CD14-positive monocyte (primary cell): ENCODE results near the gene PUDP. TPM values are rescaled to one million over a fixed set of nuclear protein-coding genes. Genes with fewer than 3 reads are reported as not detected.

Experiments
- DNase-seq, 3 donors: peaks; one replicate each; pipeline ENCODE4 v3.0.0-alpha.2; 2011 to 2022
- H2AFZ ChIP-seq: 2 replicates; pipeline ENCODE4 v1.6.0; 2012; ENCODE audit warnings: mild to moderate bottlenecking, low read depth, low read length, inconsistent platforms; ENCODE audit not compliant: insufficient read depth, poor library complexity, severe bottlenecking
- H3K27ac ChIP-seq, 2 donors: 1 replicate in 1 of 2; 2 replicates in 1 of 2; pipeline ENCODE4 v1.5.1; 2012 to 2013; ENCODE audit warnings: low read length in 2 of 2, control low read depth in 1 of 2, inconsistent platforms in 1 of 2, low read depth in 1 of 2, mild to moderate bottlenecking in 1 of 2
- H3K27me3 ChIP-seq, 2 donors: one replicate each; pipeline versions ENCODE4 v1.6.0 to v1.6.1; 2011 to 2013; ENCODE audit warnings: low read length in 2 of 2; ENCODE audit not compliant: control insufficient read depth in 2 of 2, insufficient read depth in 2 of 2
- H3K36me3 ChIP-seq, 2 donors: replicated peaks in 1 of 2; 1 replicate in 1 of 2; 2 replicates in 1 of 2; pipeline versions ENCODE4 v1.5.1 to v1.6.1; 2012 to 2013; ENCODE audit warnings: low read length in 2 of 2, control low read depth in 1 of 2, inconsistent platforms in 1 of 2, mild to moderate bottlenecking in 1 of 2; ENCODE audit not compliant: insufficient read depth in 2 of 2, control insufficient read depth in 1 of 2
- H3K4me1 ChIP-seq, 2 donors: 1 replicate in 1 of 2; 2 replicates in 1 of 2; pipeline versions ENCODE4 v1.5.1 to v1.6.1; 2012 to 2013; ENCODE audit warnings: low read length in 2 of 2, control low read depth in 1 of 2, inconsistent platforms in 1 of 2, mild to moderate bottlenecking in 1 of 2, moderate library complexity in 1 of 2; ENCODE audit not compliant: insufficient read depth in 2 of 2, control insufficient read depth in 1 of 2
- H3K4me2 ChIP-seq: replicated peaks from 2 replicates; pipeline ENCODE3; 2012; ENCODE audit warnings: low read length, moderate library complexity, mild to moderate bottlenecking; ENCODE audit not compliant: poor library complexity, severe bottlenecking; ENCODE audit errors: extremely low read depth
- H3K4me3 ChIP-seq, 3 experiments: fragments of 200-600 bp in 1 of 3; sonication (generic) in 1 of 3; replicated peaks in 1 of 3; 1 replicate in 2 of 3; 2 replicates in 1 of 3; pipeline ENCODE4 v1.5.1; 2011 to 2013; ENCODE audit warnings: low read length in 3 of 3, mild to moderate bottlenecking in 3 of 3, control low read depth in 2 of 3, low read depth in 2 of 3, inconsistent platforms in 1 of 3, moderate library complexity in 1 of 3
- H3K79me2 ChIP-seq: 2 replicates; pipeline ENCODE4 v1.6.0; 2012; ENCODE audit warnings: mild to moderate bottlenecking, control low read depth, inconsistent platforms, low read length, moderate library complexity; ENCODE audit not compliant: insufficient read depth
- H3K9ac ChIP-seq: 2 replicates; pipeline ENCODE4 v1.6.0; 2017; ENCODE audit warnings: low read length, mild to moderate bottlenecking; ENCODE audit not compliant: insufficient read depth, poor library complexity, severe bottlenecking
- H3K9me3 ChIP-seq, 2 donors: replicated peaks in 1 of 2; 1 replicate in 1 of 2; 2 replicates in 1 of 2; pipeline versions ENCODE4 v1.5.1 to v1.6.1; 2012 to 2013; ENCODE audit warnings: low read length in 2 of 2, control low read depth in 1 of 2; ENCODE audit not compliant: control insufficient read depth in 1 of 2, insufficient read depth in 1 of 2
- H4K20me1 ChIP-seq: 2 replicates; pipeline ENCODE4 v1.6.0; 2012; ENCODE audit warnings: mild to moderate bottlenecking, low read length, control low read depth, moderate library complexity; ENCODE audit not compliant: insufficient read depth
- H3K27ac Mint-ChIP-seq, 7 donors: one replicate each; pipeline ENCODE4 v1.8.0; 2020; ENCODE audit warnings: mild to moderate bottlenecking in 7 of 7, mixed read lengths in 7 of 7, moderate library complexity in 6 of 7, inconsistent platforms in 2 of 7
- H3K27me3 Mint-ChIP-seq, 3 donors: one replicate each; pipeline ENCODE4 v1.8.0; 2021 to 2022; ENCODE audit warnings: low read depth in 3 of 3, mild to moderate bottlenecking in 3 of 3, mixed read lengths in 3 of 3, moderate library complexity in 3 of 3, inconsistent platforms in 1 of 3
- H3K36me3 Mint-ChIP-seq, 2 donors: one replicate each; pipeline ENCODE4 v1.8.0; 2020; ENCODE audit warnings: mixed read lengths in 2 of 2, inconsistent platforms in 1 of 2, mild to moderate bottlenecking in 1 of 2
- H3K4me1 Mint-ChIP-seq: one replicate; pipeline ENCODE4 v1.8.0; 2020; ENCODE audit warnings: mild to moderate bottlenecking, mixed read lengths
- H3K4me3 Mint-ChIP-seq, 2 donors: one replicate each; pipeline ENCODE4 v1.8.0; 2020; ENCODE audit warnings: mild to moderate bottlenecking in 2 of 2, mixed read lengths in 2 of 2, moderate library complexity in 1 of 2
- H3K9me3 Mint-ChIP-seq, 7 donors: one replicate each; pipeline ENCODE4 v1.8.0; 2020 to 2022; ENCODE audit warnings: mixed read lengths in 7 of 7, mild to moderate bottlenecking in 6 of 7, moderate library complexity in 6 of 7, inconsistent platforms in 2 of 7
- CTCF ChIP-seq: fragments of 200-600 bp; IDR thresholded peaks from one replicate; pipeline ENCODE4 v1.8.0; 2022; ENCODE audit warnings: antibody characterized with exemption, mild to moderate bottlenecking
- WGBS: methylation state at CpG from one replicate; pipeline ENCODE4 v1.1.5; 2013; ENCODE audit warnings: missing lambda C conversion rate; ENCODE audit not compliant: insufficient coverage; 5-methylcytosine and 5-hydroxymethylcytosine counted together
- intact Hi-C, 2 donors: fragments of 100-400 bp; cut with micrococcal nuclease; formaldehyde crosslinking; loops; one replicate each; pipeline versions ENCODE4 v1.15.0 to v1.15.1; 2023
- polyA plus RNA-seq, 3 donors: library from polyadenylated mRNA; depleted of rRNA in 1 of 3; unstranded in 2 of 3; stranded (reverse) in 1 of 3; fragments of 300-500 nt in 2 of 3; fragments of >200 nt in 1 of 3; fragmentation: Illumina TruSeq in 2 of 3; gene quantifications; 1 replicate in 2 of 3; 2 replicates in 1 of 3; pipeline ENCODE4 v1.2.3, GENCODE V29; 2012 to 2021

Gene PUDP
- polyA plus RNA-seq, 3 donors = 21.4 to 49.5 (median 45.4) TPM

GRCh38 chrX:7088968-7089615, 58.9 kb downstream of the PUDP start:
- no peak overlapping the region for H3K4me2 ChIP-seq
- Mint-ChIP-seq H3K9me3 (no peaks in the 10 kb centered on the region), H3K27ac (peak overlapping the region in 2 of 7 donors; percentile 40 to 74), H3K4me3 (no peak overlapping the region), H3K36me3 (peaks cover 1 to 44% of the 10 kb centered on the region in 2 donors), H3K4me1 (peaks cover 48% of the 10 kb centered on the region), H3K27me3 (no peaks in the 10 kb centered on the region)
- peaks cover 30 to 48% of the 10 kb centered on the region in 2 donors for H3K4me1 ChIP-seq
- no peak overlapping the region for H2AFZ ChIP-seq
- H3K79me2 ChIP-seq = peaks cover 17% of the 10 kb centered on the region
- DNase-seq = no peak
- no peak overlapping the region for H3K4me3 ChIP-seq
- WGBS = 92% methylated on average over 2 of the region's 8 CpGs
- TF ChIP-seq CTCF = no peak
- H3K27ac ChIP-seq = no peak overlapping the region
- intact Hi-C loops = no loop called here
- no peaks in the 10 kb centered on the region for H3K9me3 ChIP-seq
- H3K9ac ChIP-seq = no peak overlapping the region
- H3K36me3 ChIP-seq = no peaks in the 10 kb centered on the region
- peaks cover 15% of the 10 kb centered on the region for H4K20me1 ChIP-seq
- no peaks in the 10 kb centered on the region for H3K27me3 ChIP-seq

GRCh38 chrX:7086384-7086783, 61.6 kb downstream of the PUDP start:
- WGBS = no CpG with 5 or more reads among the region's 3 CpGs
- Mint-ChIP-seq H3K9me3 (peaks cover 0 to 2% (median 0%) of the 10 kb centered on the region in 7 donors), H3K4me3 (no peak overlapping the region), H3K27me3 (no peaks in the 10 kb centered on the region), H3K4me1 (peaks cover 61% of the 10 kb centered on the region), H3K36me3 (peaks cover 5 to 37% of the 10 kb centered on the region in 2 donors), H3K27ac (peak overlapping the region in 3 of 7 donors; percentile 8 to 59 (median 33))
- no peak for DNase-seq
- H4K20me1 ChIP-seq = no peaks in the 10 kb centered on the region
- peaks cover 0 to 8% of the 10 kb centered on the region in 2 donors for H3K36me3 ChIP-seq
- peaks cover 20% of the 10 kb centered on the region for H3K79me2 ChIP-seq
- no peak for TF ChIP-seq CTCF
- intact Hi-C loops = no loop called here
- H3K4me3 ChIP-seq = no peak overlapping the region
- H3K4me2 ChIP-seq = peak overlapping the region; percentile 46
- H3K9me3 ChIP-seq = no peaks in the 10 kb centered on the region
- peaks cover 49 to 63% of the 10 kb centered on the region in 2 donors for H3K4me1 ChIP-seq
- H2AFZ ChIP-seq = no peak overlapping the region
- no peaks in the 10 kb centered on the region for H3K27me3 ChIP-seq
- no peak overlapping the region for H3K27ac ChIP-seq
- H3K9ac ChIP-seq = no peak overlapping the region
